Activated CD4-positive, alpha-beta T cell treated with anti-CD3 and anti-CD28 coated beads, Interleukin-2, amount 10 ng/mL, durations not matched to agents 7 days and 5 days (primary cell): ENCODE results near the gene CCL28. TPM values are rescaled to one million over a fixed set of nuclear protein-coding genes. Genes with fewer than 3 reads are reported as not detected.
"Not testable (repeated sequence)": the region's sequence is repeated elsewhere in the genome, so short reads cannot be mapped to it uniquely, and the experiment has no call there.

ENCODE experiments used
- CTCF ChIA-PET: fragments of 350-600 bp; sonication (Branson Sonifier 250); formaldehyde crosslinking; loops from one replicate; lab custom pipeline; 2021; ENCODE audit warnings: antibody characterized with exemption; lab: Charles Lee
- POLR2A ChIA-PET: fragments of 350-600 bp; sonication (Branson Sonifier 250); formaldehyde crosslinking; loops from one replicate; lab custom pipeline; 2021; ENCODE audit warnings: antibody characterized with exemption; lab: Charles Lee
- DNase-seq: peaks from one replicate; pipeline ENCODE4 v3.0.0-alpha.2; 2020
- H3K27ac Mint-ChIP-seq: one replicate; pipeline ENCODE4 v1.8.0; 2021; ENCODE audit warnings: mild to moderate bottlenecking, moderate library complexity, mixed read lengths
- H3K27me3 Mint-ChIP-seq: one replicate; pipeline ENCODE4 v1.8.0; 2021; ENCODE audit warnings: mixed read lengths
- H3K36me3 Mint-ChIP-seq: one replicate; pipeline ENCODE4 v1.8.0; 2021; ENCODE audit warnings: low read depth, mixed read lengths
- H3K4me1 Mint-ChIP-seq: one replicate; pipeline ENCODE4 v1.8.0; 2021; ENCODE audit warnings: mixed read lengths
- H3K4me3 Mint-ChIP-seq: one replicate; pipeline ENCODE4 v1.8.0; 2021; ENCODE audit warnings: mild to moderate bottlenecking, moderate library complexity, mixed read lengths
- H3K9me3 Mint-ChIP-seq: one replicate; pipeline ENCODE4 v1.8.0; 2021; ENCODE audit warnings: mixed read lengths
- total RNA-seq, 2 experiments: library from RNA; stranded (reverse); gene quantifications; one replicate each; pipeline ENCODE4 v1.2.3, GENCODE V29; 2021

CCL28 gene, protein sequence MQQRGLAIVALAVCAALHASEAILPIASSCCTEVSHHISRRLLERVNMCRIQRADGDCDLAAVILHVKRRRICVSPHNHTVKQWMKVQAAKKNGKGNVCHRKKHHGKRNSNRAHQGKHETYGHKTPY
- total RNA-seq: 10 to 100 TPM; 15.1 to 16.4 TPM

DNA sequence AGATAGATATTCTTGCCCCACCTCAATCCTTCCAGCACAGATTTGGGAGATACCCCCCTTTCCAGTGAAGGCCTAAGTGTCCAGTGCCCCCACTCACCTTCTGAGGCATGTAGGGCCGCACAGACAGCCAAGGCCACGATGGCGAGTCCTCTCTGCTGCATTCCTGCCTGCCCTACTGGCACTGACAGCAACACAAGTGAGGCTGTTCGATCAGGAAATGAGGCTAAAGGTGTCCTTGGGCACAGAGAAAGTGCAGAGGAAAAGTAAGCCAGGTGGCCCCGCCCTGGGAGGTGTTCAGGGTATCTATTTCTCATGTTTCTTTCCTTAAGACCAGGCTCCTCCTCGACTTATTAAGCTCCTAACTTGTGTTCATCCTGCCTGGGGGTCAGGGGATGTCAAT is at the start of gene CCL28:
CCL28 (minus strand) TSS at position 236 of the 400 bp plus-strand sequence; CDS start at position 161, 75 bp downstream.
- ChIA-PET CTCF (interaction anchor here (1.0 to 1.6 kb wide), 3 partner anchors 15 to 72 kb away, joined by 3 read pairs; partner anchors contain the start of gene TMEM267), POLR2A (interaction anchor here (0.5 kb wide), 1 partner anchor 269 kb away, joined by 3 read pairs; no protein-coding TSS in a partner anchor)
- Mint-ChIP-seq H3K36me3 (no peaks in the 10 kb centered on the region), H3K4me3 (no peak within 1 kb of the TSS), H3K4me1 (no peaks in the 10 kb centered on the region), H3K27me3 (no peaks in the 10 kb centered on the region), H3K27ac (no peak within 1 kb of the TSS), H3K9me3 (no peaks in the 10 kb centered on the region)
- DNase-seq: no peak

DNA sequence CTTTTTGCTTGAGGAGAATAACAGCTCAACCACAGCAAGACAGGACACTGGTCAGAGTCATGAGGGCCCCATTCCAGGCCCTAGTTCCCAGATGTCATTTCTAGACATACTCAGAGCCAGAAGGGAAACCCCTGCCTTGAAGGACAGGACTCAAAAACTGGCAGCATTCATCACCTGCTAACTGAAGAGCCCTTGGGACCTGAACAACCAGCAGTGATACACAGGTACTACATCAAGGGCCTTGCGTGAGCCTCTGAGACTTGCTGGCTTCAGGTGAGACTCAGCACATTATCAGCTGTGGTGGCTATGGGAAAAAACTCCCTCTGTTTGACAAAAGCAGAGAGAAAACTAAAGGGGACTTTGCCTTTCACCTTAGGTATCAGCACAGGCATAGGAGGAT is 48.9 kb upstream of the CCL28 start:
- Mint-ChIP-seq H3K27ac (no peak overlapping the region), H3K4me3 (no peak overlapping the region), H3K9me3 (peaks cover 19% of the 10 kb centered on the region), H3K4me1 (no peaks in the 10 kb centered on the region), H3K27me3 (no peaks in the 10 kb centered on the region), H3K36me3 (peaks cover 54% of the 10 kb centered on the region)
- DNase-seq: no peak
- ChIA-PET POLR2A (no interaction called here), CTCF (no interaction called here)

DNA sequence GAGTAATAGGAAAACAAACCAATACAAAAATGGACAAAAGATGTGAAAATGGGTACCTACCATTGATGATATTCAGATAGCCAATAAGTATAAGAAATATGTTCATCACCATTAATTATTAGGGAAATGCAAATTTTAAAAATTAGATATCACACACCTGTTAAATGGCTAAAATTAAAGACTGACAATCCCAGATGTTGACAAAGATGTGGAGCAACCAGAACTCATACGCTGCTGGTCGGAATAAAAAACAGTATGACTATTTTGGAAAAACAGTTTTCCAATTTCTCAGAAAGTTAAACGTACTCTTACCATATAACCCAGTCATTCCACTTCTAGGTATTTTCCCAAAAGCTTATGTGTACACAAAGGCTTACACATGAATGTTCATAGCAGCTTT is 44.4 kb upstream of the CCL28 start:
- Mint-ChIP-seq H3K27ac (no peak overlapping the region), H3K9me3 (peaks cover 17% of the 10 kb centered on the region), H3K36me3 (peaks cover 45% of the 10 kb centered on the region), H3K4me1 (no peaks in the 10 kb centered on the region), H3K27me3 (no peaks in the 10 kb centered on the region), H3K4me3 (no peak overlapping the region)
- DNase-seq: no peak
- POLR2A ChIA-PET: no interaction called here
- CTCF ChIA-PET: interaction anchor here (0.5 to 1.4 kb wide), 2 partner anchors 14 to 303 kb away, joined by 3 read pairs; no protein-coding TSS in a partner anchor

DNA sequence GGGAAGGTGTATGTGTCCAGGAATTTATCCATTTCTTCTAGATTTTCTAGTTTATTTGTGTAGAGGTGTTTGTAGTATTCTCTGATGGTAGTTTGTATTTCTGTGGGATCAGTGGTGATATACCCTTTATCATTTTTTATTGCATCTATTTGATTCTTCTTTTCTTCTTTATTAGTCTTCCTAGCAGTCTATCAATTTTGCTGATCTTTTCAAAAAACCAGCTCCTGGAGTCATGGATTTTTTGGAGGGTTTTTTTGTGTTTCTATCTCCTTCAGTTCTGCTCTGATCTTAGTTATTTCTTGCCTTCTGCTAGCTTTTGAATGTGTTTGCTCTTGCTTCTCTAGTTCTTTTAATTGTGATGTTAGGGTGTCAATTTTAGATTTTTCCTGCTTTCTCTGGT is 29.4 kb upstream of the CCL28 start:
- peaks cover 10% of the 10 kb centered on the region for H3K27me3 Mint-ChIP-seq
- H3K4me1 Mint-ChIP-seq, H3K4me3 Mint-ChIP-seq, POLR2A ChIA-PET, DNase-seq, H3K27ac Mint-ChIP-seq: not testable (repeated sequence)
- H3K36me3 Mint-ChIP-seq: peaks cover 26% of the 10 kb centered on the region
- CTCF ChIA-PET: interaction anchor here (1.1 kb wide), 1 partner anchor 29 kb away, joined by 3 read pairs; the partner anchor contains the start of gene CCL28
- peaks cover 36% of the 10 kb centered on the region for H3K9me3 Mint-ChIP-seq

DNA sequence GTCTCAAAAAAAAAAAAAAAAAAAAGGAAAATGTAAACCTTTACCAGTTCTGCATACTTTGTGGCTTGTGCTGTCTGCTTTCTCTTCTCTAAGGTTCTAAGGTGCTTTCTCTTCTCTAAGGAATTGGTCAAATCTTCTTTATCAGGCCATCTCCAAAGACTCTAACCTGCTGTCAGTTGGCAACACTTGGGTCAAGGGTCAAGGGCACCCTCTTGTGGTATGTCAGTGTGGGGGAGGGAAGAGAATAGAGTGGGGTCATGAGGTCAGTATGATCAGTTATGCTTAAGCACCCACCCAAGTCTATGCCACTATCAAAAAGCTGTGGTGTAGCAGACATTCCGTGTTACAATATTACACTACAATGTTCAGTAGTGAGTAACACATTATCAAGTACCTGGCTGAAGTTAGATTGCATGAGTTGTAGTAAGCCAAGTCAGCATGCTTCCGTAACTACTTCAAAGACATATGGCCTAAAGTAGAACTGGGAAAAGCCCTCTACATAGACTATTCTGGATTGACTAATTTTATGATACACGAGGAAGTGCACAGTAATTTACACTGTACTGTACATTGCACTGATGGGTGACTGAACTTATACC is 25.0 kb upstream of the CCL28 start:
- peaks cover 10% of the 10 kb centered on the region for H3K27me3 Mint-ChIP-seq
- ChIA-PET POLR2A (no interaction called here), CTCF (no interaction called here)

DNA sequence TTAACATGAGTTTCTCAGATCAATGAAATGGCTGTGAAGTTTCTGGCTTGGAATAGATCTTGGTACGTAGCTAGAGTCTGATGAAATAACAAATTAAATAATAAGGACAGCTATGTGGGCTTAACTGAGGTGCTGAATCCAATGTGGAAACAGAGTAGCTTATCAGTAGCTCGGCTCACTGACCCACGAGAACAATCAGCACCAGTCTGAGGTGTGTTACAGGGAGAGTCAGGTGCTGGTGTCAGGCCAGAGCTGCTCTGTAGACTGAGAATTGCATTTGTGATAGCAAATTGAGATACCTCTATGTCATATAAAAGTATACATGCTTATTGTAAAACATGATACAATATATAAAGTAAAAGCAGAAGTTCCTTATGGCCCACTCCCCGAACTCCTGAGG is 21.2 kb upstream of the CCL28 start:
- Mint-ChIP-seq H3K9me3 (peaks cover 7% of the 10 kb centered on the region), H3K27me3 (no peaks in the 10 kb centered on the region), H3K27ac (no peak overlapping the region), H3K36me3 (no peaks in the 10 kb centered on the region), H3K4me1 (no peaks in the 10 kb centered on the region), H3K4me3 (no peak overlapping the region)
- POLR2A ChIA-PET: no interaction called here
- CTCF ChIA-PET: no interaction called here
- DNase-seq: no peak

More for the DNA sequence above, 25.0 kb upstream of the CCL28 start:
- DNase-seq: no peak
- Mint-ChIP-seq H3K36me3 (peaks cover 7% of the 10 kb centered on the region), H3K4me1 (no peaks in the 10 kb centered on the region), H3K4me3 (no peak overlapping the region), H3K27ac (no peak overlapping the region), H3K9me3 (peaks cover 23% of the 10 kb centered on the region)

DNA sequence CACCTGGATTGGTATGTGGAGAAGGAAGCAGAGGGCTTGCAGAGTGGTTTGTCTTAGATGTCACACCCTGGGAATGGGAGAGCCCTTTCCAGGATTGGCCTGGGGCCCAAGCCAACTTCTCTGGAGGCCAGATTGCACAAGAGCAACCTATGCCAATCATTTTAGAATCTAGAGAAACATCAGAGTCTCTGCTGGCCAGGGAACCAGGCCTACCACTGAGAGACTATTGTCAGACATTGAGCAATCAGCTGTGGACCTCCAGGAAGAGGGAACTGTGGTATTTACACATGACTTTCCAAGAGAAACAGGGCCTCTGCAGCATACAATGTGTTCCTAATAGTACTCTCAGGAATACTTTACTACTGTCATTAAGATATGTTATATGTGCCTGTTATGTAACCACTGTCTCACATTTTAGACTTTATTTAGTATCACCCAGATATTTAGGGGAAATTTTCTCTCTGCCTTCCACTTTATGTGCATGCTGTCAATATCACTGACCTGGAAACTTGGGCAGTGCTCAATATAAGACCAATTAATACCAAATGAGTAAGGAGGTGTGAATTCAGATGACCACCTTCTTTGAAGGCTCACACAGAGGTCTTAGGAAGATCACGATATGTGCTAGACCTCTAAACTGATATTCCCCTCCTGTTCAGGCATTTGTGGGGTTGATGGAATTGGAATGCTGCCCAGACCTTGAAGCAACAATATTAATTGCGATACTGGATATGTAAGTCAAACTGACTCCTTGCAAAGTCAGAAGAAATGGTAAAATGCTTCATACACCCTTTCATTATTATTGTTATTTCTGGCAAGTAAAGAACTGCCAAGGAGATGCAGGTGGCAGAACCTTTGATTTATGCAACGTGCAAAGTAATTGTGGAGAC is 20.5 kb upstream of the CCL28 start:
- H3K27me3 Mint-ChIP-seq: no peaks in the 10 kb centered on the region
- H3K4me1 Mint-ChIP-seq: no peaks in the 10 kb centered on the region
- no peak for DNase-seq
- no peak overlapping the region for H3K27ac Mint-ChIP-seq
- CTCF ChIA-PET: no interaction called here
- POLR2A ChIA-PET: no interaction called here
- H3K9me3 Mint-ChIP-seq: peaks cover 2% of the 10 kb centered on the region
- no peaks in the 10 kb centered on the region for H3K36me3 Mint-ChIP-seq
- no peak overlapping the region for H3K4me3 Mint-ChIP-seq

DNA sequence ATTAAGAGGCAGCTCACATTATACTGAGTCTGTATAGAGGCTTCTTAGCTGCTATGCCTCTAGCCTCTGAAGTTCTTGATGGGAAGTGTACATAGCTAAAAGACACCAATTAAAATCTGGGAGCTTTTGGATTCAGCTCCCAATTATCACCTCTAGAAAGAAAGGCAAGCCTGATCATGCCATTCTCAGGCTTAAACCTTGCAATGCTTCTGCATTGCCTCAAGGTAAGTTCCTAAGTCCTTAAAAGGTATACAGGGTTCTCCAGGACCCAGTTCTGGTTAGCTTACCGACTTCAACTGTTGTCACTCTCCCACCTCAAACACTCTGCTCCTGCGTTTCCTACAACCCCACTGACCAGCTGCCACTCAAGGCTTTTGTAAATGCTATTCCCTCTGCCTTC is 17.5 kb upstream of the CCL28 start:
- Mint-ChIP-seq H3K36me3 (no peaks in the 10 kb centered on the region), H3K4me3 (no peak overlapping the region), H3K27ac (no peak overlapping the region), H3K9me3 (no peaks in the 10 kb centered on the region), H3K4me1 (no peaks in the 10 kb centered on the region), H3K27me3 (no peaks in the 10 kb centered on the region)
- DNase-seq: no peak
- ChIA-PET POLR2A (no interaction called here), CTCF (no interaction called here)

DNA sequence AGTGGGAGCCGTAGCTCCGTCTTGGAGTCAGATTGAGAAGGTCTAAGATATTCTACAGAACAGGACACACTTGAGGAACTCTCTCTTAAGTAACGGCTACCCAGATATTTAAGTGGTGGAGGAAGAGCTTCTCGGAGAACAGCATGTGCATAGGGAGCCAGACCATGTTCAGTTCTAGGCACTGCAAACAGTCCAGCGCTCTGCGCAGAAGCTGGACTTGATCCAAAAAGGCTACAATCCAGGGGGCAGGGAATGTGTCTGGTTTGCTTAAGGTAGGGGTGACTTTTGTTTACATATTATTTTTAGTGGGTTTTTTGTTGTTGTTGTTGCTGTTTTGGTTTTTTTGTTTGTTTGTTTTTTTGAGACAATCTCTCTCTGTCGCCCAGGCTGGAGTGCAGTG is 16.8 kb upstream of the CCL28 start:
- Mint-ChIP-seq H3K9me3 (no peaks in the 10 kb centered on the region), H3K4me3 (no peak overlapping the region)
- no peak for DNase-seq

DNA sequence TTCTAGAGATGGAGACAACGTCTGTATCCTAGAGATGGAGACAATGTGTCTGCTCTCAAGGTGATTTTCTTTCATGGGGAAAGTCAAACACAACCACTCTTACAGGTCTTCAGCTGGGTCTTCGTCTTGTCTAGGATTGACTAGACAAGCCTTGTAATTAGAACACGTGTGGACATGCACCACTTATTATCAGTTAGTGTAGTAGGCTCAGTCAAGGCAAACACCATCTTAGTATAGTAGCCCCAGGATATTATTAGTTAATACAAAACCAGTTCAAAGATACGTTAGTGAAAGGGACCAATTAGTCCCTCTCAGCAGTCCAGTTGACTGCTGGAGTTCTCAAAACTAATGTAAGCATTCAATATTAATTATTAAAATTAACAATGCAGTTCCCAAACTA is 15.1 kb upstream of the CCL28 start:
- Mint-ChIP-seq H3K27ac (no peak overlapping the region), H3K4me1 (no peaks in the 10 kb centered on the region), H3K27me3 (no peaks in the 10 kb centered on the region), H3K36me3 (no peaks in the 10 kb centered on the region), H3K9me3 (no peaks in the 10 kb centered on the region), H3K4me3 (no peak overlapping the region)
- POLR2A ChIA-PET: no interaction called here
- no peak for DNase-seq
- CTCF ChIA-PET: no interaction called here

More for the DNA sequence above, 16.8 kb upstream of the CCL28 start:
- H3K27ac Mint-ChIP-seq: no peak overlapping the region
- CTCF ChIA-PET: interaction anchor here (0.8 kb wide), 1 partner anchor 12 kb away, joined by 3 read pairs; no protein-coding TSS in a partner anchor
- no peaks in the 10 kb centered on the region for H3K36me3 Mint-ChIP-seq
- POLR2A ChIA-PET: no interaction called here
- H3K27me3 Mint-ChIP-seq: no peaks in the 10 kb centered on the region
- H3K4me1 Mint-ChIP-seq: no peaks in the 10 kb centered on the region

DNA sequence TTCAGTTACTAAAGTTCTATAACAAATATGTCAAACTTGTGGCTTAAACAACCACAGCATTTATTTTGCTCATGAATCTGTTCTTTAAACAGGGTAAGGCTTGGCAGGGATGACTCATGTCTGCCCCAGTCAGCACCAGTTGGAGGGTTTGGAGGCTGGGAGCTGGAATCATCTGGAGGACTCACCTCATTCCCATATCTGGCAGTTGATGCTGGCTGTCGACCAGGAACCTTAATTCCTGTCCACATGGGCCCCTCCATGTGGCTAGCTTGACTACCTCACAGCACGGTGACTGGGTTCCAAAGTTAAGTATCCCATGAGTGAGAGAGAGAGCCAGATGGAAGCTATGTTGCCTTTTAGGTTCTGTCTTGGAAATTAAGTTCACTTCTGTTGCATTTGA is 13.8 kb upstream of the CCL28 start:
- DNase-seq: no peak
- H3K4me1 Mint-ChIP-seq: no peaks in the 10 kb centered on the region
- ChIA-PET POLR2A (no interaction called here), CTCF (no interaction called here)
- no peaks in the 10 kb centered on the region for H3K9me3 Mint-ChIP-seq
- H3K27ac Mint-ChIP-seq: no peak overlapping the region
- no peaks in the 10 kb centered on the region for H3K36me3 Mint-ChIP-seq
- no peaks in the 10 kb centered on the region for H3K27me3 Mint-ChIP-seq
- no peak overlapping the region for H3K4me3 Mint-ChIP-seq

DNA sequence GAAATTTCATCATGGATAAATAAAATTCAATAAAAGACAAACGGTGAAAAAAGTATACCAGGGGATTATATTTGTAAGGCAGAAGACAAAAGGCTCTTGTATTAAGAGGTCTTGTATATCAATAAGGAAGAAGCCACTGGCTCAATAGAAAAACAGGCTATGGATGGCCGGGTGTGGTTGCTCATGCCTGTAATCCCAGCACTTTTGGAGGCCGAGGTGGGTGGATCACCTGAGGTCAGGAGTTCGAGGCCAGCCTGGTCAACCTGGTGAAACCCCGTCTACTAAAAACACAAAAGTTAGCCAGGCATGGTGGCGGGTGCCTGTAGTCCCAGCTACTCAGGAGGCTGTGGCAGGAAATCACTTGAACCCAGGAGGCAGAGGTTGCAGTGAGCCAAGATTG is 10.9 kb upstream of the CCL28 start:
- POLR2A ChIA-PET, H3K36me3 Mint-ChIP-seq, H3K27ac Mint-ChIP-seq, H3K27me3 Mint-ChIP-seq, DNase-seq, CTCF ChIA-PET, H3K4me1 Mint-ChIP-seq, H3K9me3 Mint-ChIP-seq, H3K4me3 Mint-ChIP-seq: not testable (repeated sequence)

DNA sequence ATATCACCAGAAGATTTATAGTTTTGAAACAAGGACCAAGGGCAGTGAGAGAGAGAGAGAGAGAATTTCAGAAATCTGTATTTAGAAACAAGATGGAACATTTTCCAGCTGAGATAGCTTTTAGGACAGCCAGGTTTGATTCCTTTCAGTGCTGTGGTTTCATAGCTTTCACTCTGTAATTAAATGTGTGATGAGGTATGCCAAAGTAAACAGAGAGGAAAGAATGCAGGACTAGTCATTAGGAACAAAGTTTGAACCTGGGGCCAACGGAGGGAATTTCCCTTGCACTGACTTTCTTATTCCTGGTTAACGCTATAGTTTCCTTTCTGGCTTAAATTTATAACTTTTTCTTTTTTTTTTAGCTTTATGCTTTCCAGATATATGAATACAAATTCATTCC is 10.0 kb upstream of the CCL28 start:
- DNase-seq: no peak
- Mint-ChIP-seq H3K27me3 (peaks cover 3% of the 10 kb centered on the region), H3K4me1 (no peaks in the 10 kb centered on the region), H3K27ac (no peak overlapping the region), H3K36me3 (no peaks in the 10 kb centered on the region), H3K9me3 (no peaks in the 10 kb centered on the region), H3K4me3 (no peak overlapping the region)
- POLR2A ChIA-PET: no interaction called here
- CTCF ChIA-PET: no interaction called here
